ENCODE results near the gene AGFG2. TPM values are rescaled to one million over a fixed set of nuclear protein-coding genes. Genes with fewer than 3 reads are reported as not detected.

AGFG2 gene
- total RNA-seq, 2 donors from 2014 or later = 39.4 to 51.6 TPM

GRCh38 chr7:100568896-100569844 lies 30.2 kb downstream of the AGFG2 start:
- H3K9me3 ChIP-seq = no peaks in the 10 kb centered on the region
- peak overlapping the region; percentile 70 for H3K4me3 ChIP-seq
- H3K27ac ChIP-seq = peak overlapping the region; percentile 38 to 44
- DNase-seq (ENCODE audit: low spot score) (no peak), ATAC-seq (ENCODE audit: insufficient number of reproducible peaks, low FRiP score, low read depth) (no peak)
- no peaks in the 10 kb centered on the region for H3K27me3 ChIP-seq (replicated peaks; ENCODE audit: insufficient read depth)
- peak; percentile 38 for TF ChIP-seq CTCF (IDR thresholded peaks at IDR 0.05)
- peaks cover 8 to 14% of the 10 kb centered on the region in 2 donors for H3K4me1 ChIP-seq (ENCODE audit: control insufficient read depth in 1 of 2, low read depth in 2 of 2)
- H3K36me3 ChIP-seq = peaks cover 6% of the 10 kb centered on the region

GRCh38 chr7:100570954-100571828 lies 32.2 kb downstream of the AGFG2 start:
- ATAC-seq (ENCODE audit: insufficient number of reproducible peaks, low FRiP score, low read depth) (no peak), DNase-seq (ENCODE audit: low spot score) (no peak)
- Histone ChIP-seq H3K9me3 (no peaks in the 10 kb centered on the region), H3K27me3 (replicated peaks; ENCODE audit: insufficient read depth) (no peaks in the 10 kb centered on the region), H3K27ac (no peak overlapping the region), H3K36me3 (peaks cover 16% of the 10 kb centered on the region), H3K4me3 (no peak overlapping the region), H3K4me1 (ENCODE audit: control insufficient read depth in 1 of 2, low read depth in 2 of 2) (peaks cover 8 to 14% of the 10 kb centered on the region in 2 donors)
- no peak for TF ChIP-seq CTCF (IDR thresholded peaks at IDR 0.05)

GRCh38 chr7:100571829-100572116 lies 32.8 kb downstream of the AGFG2 start:
- DNase-seq (ENCODE audit: low spot score) = no peak
- Histone ChIP-seq H3K9me3 (no peaks in the 10 kb centered on the region), H3K27me3 (replicated peaks; ENCODE audit: insufficient read depth) (no peaks in the 10 kb centered on the region), H3K4me1 (ENCODE audit: control insufficient read depth in 1 of 2, low read depth in 2 of 2) (peaks cover 8 to 14% of the 10 kb centered on the region in 2 donors), H3K36me3 (peaks cover 22% of the 10 kb centered on the region), H3K27ac (no peak overlapping the region), H3K4me3 (no peak overlapping the region)
- ATAC-seq (ENCODE audit: insufficient number of reproducible peaks, low FRiP score, low read depth) = no peak
- no peak for TF ChIP-seq CTCF (IDR thresholded peaks at IDR 0.05)

DNA sequence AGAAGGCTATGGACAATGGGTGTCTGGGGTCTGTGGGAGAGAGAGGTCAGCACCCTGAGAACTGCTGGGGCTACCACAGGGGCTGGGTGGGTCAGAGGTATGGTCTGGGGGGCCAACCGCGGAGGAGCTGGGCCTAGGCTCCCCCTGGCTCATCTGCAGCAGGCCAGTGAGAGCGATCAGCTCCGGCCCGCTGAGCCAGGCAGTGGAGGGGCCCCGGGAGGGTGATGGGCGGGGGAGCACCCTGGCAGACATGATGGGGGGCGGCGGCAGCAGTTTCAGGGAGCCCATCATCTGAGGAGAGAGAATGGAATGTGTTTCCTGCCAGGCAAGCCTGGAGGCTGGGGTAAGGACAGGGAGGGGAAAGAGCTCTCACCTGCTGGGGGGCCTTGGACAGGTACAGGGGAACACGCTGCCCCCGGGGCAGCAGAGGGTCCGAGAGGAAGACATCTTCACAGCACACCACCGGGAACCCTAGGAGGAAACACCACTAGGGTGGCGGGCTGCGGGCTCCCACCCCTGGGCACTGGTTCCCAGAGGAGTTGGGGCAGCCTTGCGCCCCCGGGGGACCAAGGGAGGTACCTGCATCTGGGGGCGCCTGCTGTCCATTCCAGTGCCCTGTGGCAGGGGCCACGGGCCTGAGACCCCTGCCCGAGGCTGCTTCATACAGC lies 33.4 kb downstream of the AGFG2 start:
- Histone ChIP-seq H3K9me3 (no peaks in the 10 kb centered on the region), H3K4me3 (no peak overlapping the region), H3K4me1 (ENCODE audit: control insufficient read depth in 1 of 2, low read depth in 2 of 2) (peaks cover 8 to 14% of the 10 kb centered on the region in 2 donors), H3K27me3 (replicated peaks; ENCODE audit: insufficient read depth) (no peaks in the 10 kb centered on the region), H3K27ac (no peak overlapping the region), H3K36me3 (peaks cover 29% of the 10 kb centered on the region)
- DNase-seq (ENCODE audit: low spot score) = no peak
- no peak for TF ChIP-seq CTCF (IDR thresholded peaks at IDR 0.05)
- no peak for ATAC-seq (ENCODE audit: insufficient number of reproducible peaks, low FRiP score, low read depth)

Measured in thoracic aorta (tissue), 2 donors.